Liver (tissue), 9 donors: Measurements from ENCODE around the gene GRID1. TPM values are rescaled to one million over a fixed set of nuclear protein-coding genes. Genes with fewer than 3 reads are reported as not detected.

ENCODE experiments used
- DNase-seq: peaks from one replicate; pipeline ENCODE4 v3.0.0-alpha.2; 2017; ENCODE audit warnings: low spot score
- H3K27ac ChIP-seq, 2 donors: one replicate each; pipeline ENCODE4 v1.7.0; 2013; ENCODE audit warnings: inconsistent platforms in 2 of 2, low read length in 2 of 2, control low read depth in 1 of 2, low read depth in 1 of 2, mild to moderate bottlenecking in 1 of 2
- H3K27me3 ChIP-seq, 4 donors: one replicate each; pipeline versions ENCODE4 v1.6.1 to v1.7.0; 2013; ENCODE audit warnings: low read length in 3 of 4, inconsistent platforms in 1 of 4, mild to moderate bottlenecking in 1 of 4, moderate library complexity in 1 of 4; ENCODE audit not compliant: control insufficient read depth in 4 of 4, insufficient read depth in 4 of 4
- H3K36me3 ChIP-seq, 4 donors: one replicate each; pipeline versions ENCODE4 v1.6.1 to v1.7.0; 2013; ENCODE audit warnings: low read length in 3 of 4, mild to moderate bottlenecking in 3 of 4, low read depth in 1 of 4, moderate library complexity in 1 of 4; ENCODE audit not compliant: control insufficient read depth in 4 of 4, insufficient read depth in 3 of 4
- H3K4me1 ChIP-seq, 4 donors: one replicate each; pipeline versions ENCODE4 v1.6.1 to v1.7.0; 2013; ENCODE audit warnings: low read length in 3 of 4, mild to moderate bottlenecking in 3 of 4, moderate library complexity in 1 of 4; ENCODE audit not compliant: control insufficient read depth in 4 of 4, insufficient read depth in 4 of 4
- H3K4me3 ChIP-seq, 3 donors: one replicate each; pipeline versions ENCODE4 v1.6.1 to v1.7.0; 2013; ENCODE audit warnings: low read length in 3 of 3, control low read depth in 1 of 3, low read depth in 1 of 3, mild to moderate bottlenecking in 1 of 3
- H3K9ac ChIP-seq, 2 donors: one replicate each; pipeline ENCODE4 v1.7.0; 2013; ENCODE audit warnings: low read length in 2 of 2, mild to moderate bottlenecking in 2 of 2, moderate library complexity in 2 of 2, control low read depth in 1 of 2, low read depth in 1 of 2
- H3K9me3 ChIP-seq, 4 donors: one replicate each; pipeline versions ENCODE4 v1.6.1 to v1.7.0; 2013; ENCODE audit warnings: low read length in 3 of 4; ENCODE audit not compliant: control insufficient read depth in 4 of 4
- EGR1 ChIP-seq, 2 donors: IDR thresholded peaks; 2 replicates each; pipeline ENCODE4 v1.6.1; 2016 to 2018; ENCODE audit warnings: antibody characterized with exemption in 2 of 2, low read depth in 2 of 2
- FOXA1 ChIP-seq: IDR thresholded peaks from 2 replicates; pipeline ENCODE4 v1.6.1; 2016; ENCODE audit warnings: antibody characterized with exemption
- FOXA2 ChIP-seq: IDR thresholded peaks from 2 replicates; pipeline ENCODE4 v1.6.1; 2016; ENCODE audit warnings: antibody characterized with exemption
- GABPA ChIP-seq, 2 donors: IDR thresholded peaks in 1 of 2; conservative IDR thresholded peaks in 1 of 2; 2 replicates each; pipeline ENCODE4 v1.6.1; 2016; ENCODE audit warnings: antibody characterized with exemption in 2 of 2, mild to moderate bottlenecking in 1 of 2, moderate library complexity in 1 of 2
- HNF4A ChIP-seq, 2 donors: conservative IDR thresholded peaks; 2 replicates each; pipeline ENCODE4 v1.6.1; 2016; ENCODE audit warnings: antibody characterized with exemption in 2 of 2, mild to moderate bottlenecking in 2 of 2
- HNF4G ChIP-seq: IDR thresholded peaks from 2 replicates; pipeline ENCODE4 v1.6.1; 2016; ENCODE audit warnings: antibody characterized with exemption
- JUND ChIP-seq, 2 donors: IDR thresholded peaks; 2 replicates each; pipeline ENCODE4 v1.6.1; 2016; ENCODE audit warnings: antibody characterized with exemption in 2 of 2
- NR2F2 ChIP-seq: IDR thresholded peaks from 2 replicates; pipeline ENCODE4 v1.6.1; 2016; ENCODE audit warnings: antibody characterized with exemption
- RAD21 ChIP-seq, 2 donors: IDR thresholded peaks; 2 replicates each; pipeline ENCODE4 v1.6.1; 2016; ENCODE audit warnings: antibody characterized with exemption in 2 of 2, mild to moderate bottlenecking in 2 of 2
- RXRA ChIP-seq, 2 donors: IDR thresholded peaks; 2 replicates each; pipeline ENCODE4 v1.6.1; 2017 to 2018; ENCODE audit warnings: antibody characterized with exemption in 2 of 2, mild to moderate bottlenecking in 1 of 2
- SP1 ChIP-seq: IDR thresholded peaks from 2 replicates; pipeline ENCODE4 v1.6.1; 2018; ENCODE audit warnings: antibody characterized with exemption, mild to moderate bottlenecking
- TAF1 ChIP-seq: conservative IDR thresholded peaks from 2 replicates; pipeline ENCODE4 v1.6.1; 2016; ENCODE audit warnings: antibody characterized with exemption, mild to moderate bottlenecking
- YY1 ChIP-seq: IDR thresholded peaks from 2 replicates; pipeline ENCODE4 v1.6.1; 2016; ENCODE audit warnings: antibody characterized with exemption, mild to moderate bottlenecking
- WGBS: extraction: QIAGEN DNeasy Blood & Tissue Kit; methylation state at CpG from one replicate; pipeline ENCODE4 v1.1.7; 2013; 5-methylcytosine and 5-hydroxymethylcytosine counted together
- polyA plus RNA-seq, 2 donors: library from polyadenylated mRNA; stranded (reverse) in 1 of 2; unstranded in 1 of 2; fragments of 200-250 nt in 1 of 2; fragments of >200 nt in 1 of 2; fragmentation: Nextera tagmentation in 1 of 2; extraction: Ambion mirVana in 1 of 2; gene quantifications; one replicate each; pipeline versions ENCODE4 v1.2.1 to v1.2.3, GENCODE V29; 2013 to 2015
- total RNA-seq, 2 donors: library from RNA; depleted of rRNA; stranded (reverse); fragments of >200 nt; gene quantifications; one replicate each; pipeline ENCODE4 v1.2.3, GENCODE V29; 2014
- TF ChIP-seq, protein P1 (sequence below): fragments of 150-350 bp; IDR thresholded peaks from 2 replicates; pipeline ENCODE4 v1.5.1; 2017; ENCODE audit warnings: improper control_type of control experiment, low read depth, low read length; ENCODE audit not compliant: missing input control
- TF ChIP-seq, protein P2 (sequence below): IDR thresholded peaks from 2 replicates; pipeline ENCODE4 v1.6.1; 2016; ENCODE audit warnings: antibody characterized with exemption
- TF ChIP-seq, protein P3 (sequence below): IDR thresholded peaks from 2 replicates; pipeline ENCODE4 v1.6.1; 2016; ENCODE audit warnings: antibody characterized with exemption
- TF ChIP-seq, protein P4 (sequence below): IDR thresholded peaks from 2 replicates; pipeline ENCODE4 v1.6.1; 2016; ENCODE audit warnings: antibody characterized with exemption, mild to moderate bottlenecking
- TF ChIP-seq, protein P5 (sequence below): IDR thresholded peaks from 2 replicates; pipeline ENCODE4 v1.6.1; 2016; ENCODE audit warnings: antibody characterized with exemption
- donor health status: healthy.
- donor health status: healthy.
- donor health status: healthy.
- donor health status: healthy.
- donor health status: healthy.

The GRID1 gene
- total and polyA plus RNA-seq, 4 donors: 0.09 to 0.17 (median 0.14) TPM; not detected in 1

DNA sequence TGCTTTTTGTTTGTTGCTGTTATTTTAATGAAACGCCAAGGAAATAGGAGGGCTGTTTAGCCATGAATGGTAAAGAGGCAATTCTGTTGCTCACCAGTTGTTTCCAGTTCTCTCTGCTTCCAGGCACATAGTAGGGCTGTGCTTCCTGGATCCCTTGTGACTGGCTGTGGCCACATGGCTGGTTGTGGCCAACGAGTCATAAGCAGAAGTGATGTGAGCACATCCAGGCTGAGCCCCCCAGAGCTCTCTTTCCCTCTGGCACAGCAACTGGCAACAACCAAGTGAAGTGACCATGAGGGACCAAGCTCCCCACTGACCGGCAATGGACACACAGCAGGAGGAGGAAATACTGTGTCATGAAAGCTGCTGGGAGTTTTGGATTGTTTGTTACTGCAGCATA, 10.3 kb downstream of the GRID1 start:
- Histone ChIP-seq H3K4me3 (no peak overlapping the region), H3K36me3 (no peaks in the 10 kb centered on the region), H3K9ac (no peak overlapping the region), H3K4me1 (peaks cover 0 to 15% (median 6%) of the 10 kb centered on the region in 4 donors), H3K27ac (no peak overlapping the region), H3K27me3 (no peaks in the 10 kb centered on the region), H3K9me3 (peaks cover 0 to 4% (median 0%) of the 10 kb centered on the region in 4 donors)
- TF ChIP-seq RAD21 (IDR thresholded peaks at IDR 0.05): no peak
- TF ChIP-seq HNF4G: no peak
- TF ChIP-seq, protein P1, sequence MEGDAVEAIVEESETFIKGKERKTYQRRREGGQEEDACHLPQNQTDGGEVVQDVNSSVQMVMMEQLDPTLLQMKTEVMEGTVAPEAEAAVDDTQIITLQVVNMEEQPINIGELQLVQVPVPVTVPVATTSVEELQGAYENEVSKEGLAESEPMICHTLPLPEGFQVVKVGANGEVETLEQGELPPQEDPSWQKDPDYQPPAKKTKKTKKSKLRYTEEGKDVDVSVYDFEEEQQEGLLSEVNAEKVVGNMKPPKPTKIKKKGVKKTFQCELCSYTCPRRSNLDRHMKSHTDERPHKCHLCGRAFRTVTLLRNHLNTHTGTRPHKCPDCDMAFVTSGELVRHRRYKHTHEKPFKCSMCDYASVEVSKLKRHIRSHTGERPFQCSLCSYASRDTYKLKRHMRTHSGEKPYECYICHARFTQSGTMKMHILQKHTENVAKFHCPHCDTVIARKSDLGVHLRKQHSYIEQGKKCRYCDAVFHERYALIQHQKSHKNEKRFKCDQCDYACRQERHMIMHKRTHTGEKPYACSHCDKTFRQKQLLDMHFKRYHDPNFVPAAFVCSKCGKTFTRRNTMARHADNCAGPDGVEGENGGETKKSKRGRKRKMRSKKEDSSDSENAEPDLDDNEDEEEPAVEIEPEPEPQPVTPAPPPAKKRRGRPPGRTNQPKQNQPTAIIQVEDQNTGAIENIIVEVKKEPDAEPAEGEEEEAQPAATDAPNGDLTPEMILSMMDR: no peak
- TF ChIP-seq, protein P2, sequence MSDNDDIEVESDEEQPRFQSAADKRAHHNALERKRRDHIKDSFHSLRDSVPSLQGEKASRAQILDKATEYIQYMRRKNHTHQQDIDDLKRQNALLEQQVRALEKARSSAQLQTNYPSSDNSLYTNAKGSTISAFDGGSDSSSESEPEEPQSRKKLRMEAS: no peak
- TF ChIP-seq GABPA (IDR thresholded peaks at IDR 0.05 in 1 of 2, conservative IDR thresholded peaks at IDR 0.05 in 1 of 2): no peak
- TF ChIP-seq SP1: no peak
- no peak for TF ChIP-seq JUND (IDR thresholded peaks at IDR 0.05)
- TF ChIP-seq RXRA (IDR thresholded peaks at IDR 0.05): no peak
- no peak for TF ChIP-seq EGR1 (IDR thresholded peaks at IDR 0.05; ENCODE audit: low read depth in 2 of 2)
- no peak for TF ChIP-seq YY1
- WGBS: 73% methylated on average over 3 of the region's 3 CpGs
- no peak for DNase-seq

DNA sequence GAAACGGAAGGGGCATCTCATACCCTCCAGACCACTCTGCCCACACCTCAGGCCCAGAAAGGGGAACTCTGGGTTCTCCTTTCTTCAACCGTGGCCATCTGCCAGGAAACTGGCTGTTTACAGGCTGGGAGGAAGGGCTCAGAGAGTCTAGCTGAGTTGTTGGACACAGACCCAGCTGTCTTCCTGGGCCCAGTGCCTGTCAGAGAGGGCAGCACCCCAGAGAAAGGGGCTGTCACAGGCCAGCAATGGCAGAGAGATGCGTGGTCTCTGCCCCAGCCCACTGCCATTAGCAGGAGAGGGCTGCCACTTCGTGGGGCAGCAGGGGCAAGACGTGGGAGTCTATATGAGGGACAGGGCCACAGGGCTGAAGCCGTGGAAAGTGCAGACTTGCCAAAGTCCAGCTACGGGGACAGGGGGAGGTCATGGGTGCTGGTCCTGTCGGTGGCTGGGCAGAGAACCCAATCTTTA, 11.0 kb downstream of the GRID1 start:
- peaks cover 0 to 4% (median 0%) of the 10 kb centered on the region in 4 donors for H3K9me3 ChIP-seq
- TF ChIP-seq, protein P2: no peak
- TF ChIP-seq, protein P3, sequence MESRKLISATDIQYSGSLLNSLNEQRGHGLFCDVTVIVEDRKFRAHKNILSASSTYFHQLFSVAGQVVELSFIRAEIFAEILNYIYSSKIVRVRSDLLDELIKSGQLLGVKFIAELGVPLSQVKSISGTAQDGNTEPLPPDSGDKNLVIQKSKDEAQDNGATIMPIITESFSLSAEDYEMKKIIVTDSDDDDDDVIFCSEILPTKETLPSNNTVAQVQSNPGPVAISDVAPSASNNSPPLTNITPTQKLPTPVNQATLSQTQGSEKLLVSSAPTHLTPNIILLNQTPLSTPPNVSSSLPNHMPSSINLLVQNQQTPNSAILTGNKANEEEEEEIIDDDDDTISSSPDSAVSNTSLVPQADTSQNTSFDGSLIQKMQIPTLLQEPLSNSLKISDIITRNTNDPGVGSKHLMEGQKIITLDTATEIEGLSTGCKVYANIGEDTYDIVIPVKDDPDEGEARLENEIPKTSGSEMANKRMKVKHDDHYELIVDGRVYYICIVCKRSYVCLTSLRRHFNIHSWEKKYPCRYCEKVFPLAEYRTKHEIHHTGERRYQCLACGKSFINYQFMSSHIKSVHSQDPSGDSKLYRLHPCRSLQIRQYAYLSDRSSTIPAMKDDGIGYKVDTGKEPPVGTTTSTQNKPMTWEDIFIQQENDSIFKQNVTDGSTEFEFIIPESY: no peak
- no peak for TF ChIP-seq SP1
- TF ChIP-seq, protein P4, sequence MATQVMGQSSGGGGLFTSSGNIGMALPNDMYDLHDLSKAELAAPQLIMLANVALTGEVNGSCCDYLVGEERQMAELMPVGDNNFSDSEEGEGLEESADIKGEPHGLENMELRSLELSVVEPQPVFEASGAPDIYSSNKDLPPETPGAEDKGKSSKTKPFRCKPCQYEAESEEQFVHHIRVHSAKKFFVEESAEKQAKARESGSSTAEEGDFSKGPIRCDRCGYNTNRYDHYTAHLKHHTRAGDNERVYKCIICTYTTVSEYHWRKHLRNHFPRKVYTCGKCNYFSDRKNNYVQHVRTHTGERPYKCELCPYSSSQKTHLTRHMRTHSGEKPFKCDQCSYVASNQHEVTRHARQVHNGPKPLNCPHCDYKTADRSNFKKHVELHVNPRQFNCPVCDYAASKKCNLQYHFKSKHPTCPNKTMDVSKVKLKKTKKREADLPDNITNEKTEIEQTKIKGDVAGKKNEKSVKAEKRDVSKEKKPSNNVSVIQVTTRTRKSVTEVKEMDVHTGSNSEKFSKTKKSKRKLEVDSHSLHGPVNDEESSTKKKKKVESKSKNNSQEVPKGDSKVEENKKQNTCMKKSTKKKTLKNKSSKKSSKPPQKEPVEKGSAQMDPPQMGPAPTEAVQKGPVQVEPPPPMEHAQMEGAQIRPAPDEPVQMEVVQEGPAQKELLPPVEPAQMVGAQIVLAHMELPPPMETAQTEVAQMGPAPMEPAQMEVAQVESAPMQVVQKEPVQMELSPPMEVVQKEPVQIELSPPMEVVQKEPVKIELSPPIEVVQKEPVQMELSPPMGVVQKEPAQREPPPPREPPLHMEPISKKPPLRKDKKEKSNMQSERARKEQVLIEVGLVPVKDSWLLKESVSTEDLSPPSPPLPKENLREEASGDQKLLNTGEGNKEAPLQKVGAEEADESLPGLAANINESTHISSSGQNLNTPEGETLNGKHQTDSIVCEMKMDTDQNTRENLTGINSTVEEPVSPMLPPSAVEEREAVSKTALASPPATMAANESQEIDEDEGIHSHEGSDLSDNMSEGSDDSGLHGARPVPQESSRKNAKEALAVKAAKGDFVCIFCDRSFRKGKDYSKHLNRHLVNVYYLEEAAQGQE: no peak
- TF ChIP-seq RXRA (IDR thresholded peaks at IDR 0.05): no peak
- TF ChIP-seq, protein P5, sequence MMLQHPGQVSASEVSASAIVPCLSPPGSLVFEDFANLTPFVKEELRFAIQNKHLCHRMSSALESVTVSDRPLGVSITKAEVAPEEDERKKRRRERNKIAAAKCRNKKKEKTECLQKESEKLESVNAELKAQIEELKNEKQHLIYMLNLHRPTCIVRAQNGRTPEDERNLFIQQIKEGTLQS: no peak
- TF ChIP-seq TAF1: no peak
- no peak for TF ChIP-seq GABPA (IDR thresholded peaks at IDR 0.05 in 1 of 2, conservative IDR thresholded peaks at IDR 0.05 in 1 of 2)
- TF ChIP-seq FOXA2: no peak
- no peak for TF ChIP-seq YY1
- no peak for TF ChIP-seq NR2F2
- TF ChIP-seq, protein P1: no peak
- no peak for TF ChIP-seq FOXA1
- TF ChIP-seq HNF4A (conservative IDR thresholded peaks at IDR 0.05): no peak
- no peak for TF ChIP-seq HNF4G
- H3K36me3 ChIP-seq: no peaks in the 10 kb centered on the region
- no peaks in the 10 kb centered on the region for H3K27me3 ChIP-seq
- H3K4me3 ChIP-seq: no peak overlapping the region
- peaks cover 0 to 10% (median 2%) of the 10 kb centered on the region in 4 donors for H3K4me1 ChIP-seq
- H3K9ac ChIP-seq: no peak overlapping the region
- H3K27ac ChIP-seq: no peak overlapping the region
- DNase-seq: no peak
- 41% methylated on average over 8 of the region's 8 CpGs for whole genome bisulfite sequencing
